Neural cell (in vitro differentiated cells): ENCODE data around the gene CXCR1. TPM values are rescaled to one million over a fixed set of nuclear protein-coding genes. Genes with fewer than 3 reads are reported as not detected.

Experiments
- H2AFZ ChIP-seq: fragments of 200-600, 300-800 bp; sonication (generic), shearing (Covaris generic); 2 replicates; pipeline ENCODE4 v1.6.0; 2014; ENCODE audit warnings: low read depth, mild to moderate bottlenecking, antibody characterized with exemption, low read length, moderate library complexity
- H3F3A ChIP-seq: fragments of 200-600 bp; shearing (Covaris generic); 2 replicates; pipeline ENCODE4 v1.6.1; 2016; ENCODE audit warnings: mild to moderate bottlenecking, moderate library complexity, mixed read lengths, antibody characterized with exemption, low read length; ENCODE audit not compliant: insufficient read depth, poor library complexity, severe bottlenecking
- H3K27ac ChIP-seq: fragments of 200-600, 300-800 bp; sonication (generic), shearing (Covaris generic); 2 replicates; pipeline ENCODE4 v1.5.1; 2014; ENCODE audit warnings: mild to moderate bottlenecking, low read length, moderate library complexity
- H3K27me3 ChIP-seq: fragments of 300-800, 200-600 bp; sonication (generic), shearing (Covaris generic); 2 replicates; pipeline ENCODE4 v1.6.0; 2014; ENCODE audit warnings: mild to moderate bottlenecking, low read depth, low read length, moderate library complexity; ENCODE audit not compliant: insufficient read depth
- H3K36me3 ChIP-seq: fragments of 300-800, 200-600 bp; sonication (generic), shearing (Covaris generic); 2 replicates; pipeline ENCODE4 v1.5.1; 2014; ENCODE audit warnings: mild to moderate bottlenecking, antibody characterized with exemption, low read length, moderate library complexity; ENCODE audit not compliant: insufficient read depth
- H3K4me2 ChIP-seq: fragments of 300-800, 200-600 bp; sonication (generic), shearing (Covaris generic); 2 replicates; pipeline ENCODE4 v1.6.0; 2014; ENCODE audit warnings: mild to moderate bottlenecking, low read length
- H3K4me3 ChIP-seq: fragments of 300-800, 200-600 bp; sonication (generic), shearing (Covaris generic); 2 replicates; pipeline ENCODE4 v1.5.1; 2014; ENCODE audit warnings: mild to moderate bottlenecking, low read length, moderate library complexity
- H3K79me2 ChIP-seq: fragments of 200-600 bp; shearing (Covaris generic); replicated peaks from 2 replicates; pipeline ENCODE4 v1.6.0; 2014; ENCODE audit warnings: mild to moderate bottlenecking, low read length, moderate library complexity; ENCODE audit not compliant: insufficient read depth
- H3K9ac ChIP-seq: fragments of 300-800, 200-600 bp; sonication (generic), shearing (Covaris generic); 2 replicates; pipeline ENCODE4 v1.6.1; 2016; ENCODE audit warnings: mild to moderate bottlenecking, low read length, mixed read lengths
- H3K9me2 ChIP-seq: fragments of 200-600 bp; shearing (Covaris generic); 2 replicates; pipeline ENCODE4 v1.6.1; 2016; ENCODE audit warnings: mild to moderate bottlenecking, low read length, mixed read lengths; ENCODE audit not compliant: insufficient read depth
- H3K9me3 ChIP-seq: fragments of 200-600, 300-800 bp; sonication (generic), shearing (Covaris generic); 2 replicates; pipeline ENCODE4 v1.6.1; 2016; ENCODE audit warnings: mild to moderate bottlenecking, mixed run types, low read length, moderate library complexity, mixed read lengths
- H4K20me1 ChIP-seq: fragments of 200-600 bp; shearing (Covaris generic); 2 replicates; pipeline ENCODE4 v1.6.1; 2016; ENCODE audit warnings: mild to moderate bottlenecking, mixed run types; ENCODE audit not compliant: insufficient read depth
- EP300 ChIP-seq: fragments of 450-650 bp; conservative IDR thresholded peaks from 2 replicates; pipeline ENCODE4 v1.6.1; 2014; ENCODE audit warnings: antibody characterized with exemption, mild to moderate bottlenecking, moderate library complexity; ENCODE audit not compliant: poor library complexity, severe bottlenecking
- EZH2 ChIP-seq: fragments of 200-600, 300-800 bp; shearing (Covaris generic), sonication (generic); IDR thresholded peaks from 2 replicates; pipeline ENCODE4 v1.6.1; 2014; ENCODE audit warnings: antibody characterized with exemption, low read length, borderline replicate concordance, mild to moderate bottlenecking; ENCODE audit not compliant: insufficient read depth, poor library complexity, severe bottlenecking
- MXI1 ChIP-seq: fragments of 450-650 bp; conservative IDR thresholded peaks from 2 replicates; pipeline ENCODE4 v1.6.1; 2014; ENCODE audit warnings: antibody characterized with exemption, mild to moderate bottlenecking; ENCODE audit not compliant: poor library complexity, severe bottlenecking
- POLR2AphosphoS5 ChIP-seq: IDR thresholded peaks from 2 replicates; pipeline ENCODE4 v1.6.1; 2012
- RAD21 ChIP-seq: fragments of 450-650 bp; conservative IDR thresholded peaks from 2 replicates; pipeline ENCODE4 v1.6.1; 2014; ENCODE audit warnings: antibody characterized with exemption, mild to moderate bottlenecking, moderate library complexity
- SMC3 ChIP-seq: fragments of 450-650 bp; conservative IDR thresholded peaks from 2 replicates; pipeline ENCODE4 v1.6.1; 2014; ENCODE audit warnings: antibody characterized with exemption, mild to moderate bottlenecking, moderate library complexity; ENCODE audit not compliant: poor library complexity
- TAF1 ChIP-seq: IDR thresholded peaks from 2 replicates; pipeline ENCODE4 v1.6.1; 2012; ENCODE audit warnings: low read depth
- polyA plus RNA-seq: library from polyadenylated mRNA; depleted of rRNA; stranded (reverse); fragments of >200 nt; gene quantifications from 2 replicates; pipeline ENCODE4 v1.2.3, GENCODE V29; 2014
- TF ChIP-seq, protein P1 (sequence below): IDR thresholded peaks from 2 replicates; pipeline ENCODE4 v1.6.1; 2012; ENCODE audit warnings: borderline replicate concordance
- TF ChIP-seq, protein P2 (sequence below): fragments of 450-650 bp; IDR thresholded peaks from 2 replicates; pipeline ENCODE4 v1.5.1; 2014; ENCODE audit warnings: antibody characterized with exemption, mild to moderate bottlenecking, moderate library complexity; ENCODE audit not compliant: poor library complexity, severe bottlenecking

The CXCR1 gene
- polyA plus RNA-seq, 1 donor from 2014 or later, result not detected

DNA sequence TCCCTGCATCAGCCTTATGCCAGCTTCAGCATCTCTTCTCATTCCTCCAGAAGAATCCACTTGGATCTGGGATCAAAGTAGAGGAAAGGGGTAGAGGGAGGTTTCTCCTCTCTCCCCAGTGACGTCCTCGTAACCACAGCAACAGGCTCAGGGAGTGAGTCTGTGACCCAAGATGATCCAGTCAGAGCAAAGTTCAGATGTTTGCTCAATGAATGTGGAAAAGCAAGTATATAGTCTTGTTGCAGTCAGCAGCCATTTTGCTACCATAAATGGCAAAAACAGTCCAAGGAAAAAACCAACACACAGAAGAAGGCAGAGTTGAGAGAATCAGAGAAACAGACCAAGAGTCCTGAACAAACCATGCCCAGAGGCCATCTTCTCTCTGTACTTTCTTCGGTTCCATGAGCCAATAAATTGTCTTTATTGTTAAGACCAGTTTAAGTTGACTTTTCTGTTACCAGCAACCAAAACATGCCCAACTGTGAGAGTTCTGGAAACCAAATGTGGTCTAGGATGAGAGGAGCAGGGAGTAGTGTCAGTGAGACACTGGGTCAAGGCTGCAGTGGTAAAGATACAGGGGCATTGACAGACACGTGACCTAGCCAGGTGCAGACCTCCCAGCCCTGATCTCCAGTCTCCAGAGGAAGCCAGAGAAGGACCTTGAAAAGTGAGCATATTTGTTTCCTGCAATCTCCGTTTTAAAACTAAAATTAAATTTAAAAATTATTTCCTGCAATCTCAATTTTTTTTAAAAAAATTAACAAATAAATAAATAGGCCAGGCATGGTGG, 3.2 kb upstream of the CXCR1 start:
- Histone ChIP-seq H3K27ac (no peak overlapping the region), H3K36me3 (no peaks in the 10 kb centered on the region), H4K20me1 (no peaks in the 10 kb centered on the region), H3K27me3 (no peaks in the 10 kb centered on the region), H3F3A (no peaks in the 10 kb centered on the region), H3K9ac (no peak overlapping the region), H3K4me3 (no peak overlapping the region), H3K4me2 (no peak overlapping the region), H3K9me2 (no peaks in the 10 kb centered on the region), H3K9me3 (no peaks in the 10 kb centered on the region), H3K79me2 (no peaks in the 10 kb centered on the region), H2AFZ (no peak overlapping the region)
- TF ChIP-seq RAD21, result no peak
- TF ChIP-seq, protein P1, sequence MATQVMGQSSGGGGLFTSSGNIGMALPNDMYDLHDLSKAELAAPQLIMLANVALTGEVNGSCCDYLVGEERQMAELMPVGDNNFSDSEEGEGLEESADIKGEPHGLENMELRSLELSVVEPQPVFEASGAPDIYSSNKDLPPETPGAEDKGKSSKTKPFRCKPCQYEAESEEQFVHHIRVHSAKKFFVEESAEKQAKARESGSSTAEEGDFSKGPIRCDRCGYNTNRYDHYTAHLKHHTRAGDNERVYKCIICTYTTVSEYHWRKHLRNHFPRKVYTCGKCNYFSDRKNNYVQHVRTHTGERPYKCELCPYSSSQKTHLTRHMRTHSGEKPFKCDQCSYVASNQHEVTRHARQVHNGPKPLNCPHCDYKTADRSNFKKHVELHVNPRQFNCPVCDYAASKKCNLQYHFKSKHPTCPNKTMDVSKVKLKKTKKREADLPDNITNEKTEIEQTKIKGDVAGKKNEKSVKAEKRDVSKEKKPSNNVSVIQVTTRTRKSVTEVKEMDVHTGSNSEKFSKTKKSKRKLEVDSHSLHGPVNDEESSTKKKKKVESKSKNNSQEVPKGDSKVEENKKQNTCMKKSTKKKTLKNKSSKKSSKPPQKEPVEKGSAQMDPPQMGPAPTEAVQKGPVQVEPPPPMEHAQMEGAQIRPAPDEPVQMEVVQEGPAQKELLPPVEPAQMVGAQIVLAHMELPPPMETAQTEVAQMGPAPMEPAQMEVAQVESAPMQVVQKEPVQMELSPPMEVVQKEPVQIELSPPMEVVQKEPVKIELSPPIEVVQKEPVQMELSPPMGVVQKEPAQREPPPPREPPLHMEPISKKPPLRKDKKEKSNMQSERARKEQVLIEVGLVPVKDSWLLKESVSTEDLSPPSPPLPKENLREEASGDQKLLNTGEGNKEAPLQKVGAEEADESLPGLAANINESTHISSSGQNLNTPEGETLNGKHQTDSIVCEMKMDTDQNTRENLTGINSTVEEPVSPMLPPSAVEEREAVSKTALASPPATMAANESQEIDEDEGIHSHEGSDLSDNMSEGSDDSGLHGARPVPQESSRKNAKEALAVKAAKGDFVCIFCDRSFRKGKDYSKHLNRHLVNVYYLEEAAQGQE, result no peak
- TF ChIP-seq TAF1, result no peak
- no peak for TF ChIP-seq EP300
- TF ChIP-seq, protein P2, sequence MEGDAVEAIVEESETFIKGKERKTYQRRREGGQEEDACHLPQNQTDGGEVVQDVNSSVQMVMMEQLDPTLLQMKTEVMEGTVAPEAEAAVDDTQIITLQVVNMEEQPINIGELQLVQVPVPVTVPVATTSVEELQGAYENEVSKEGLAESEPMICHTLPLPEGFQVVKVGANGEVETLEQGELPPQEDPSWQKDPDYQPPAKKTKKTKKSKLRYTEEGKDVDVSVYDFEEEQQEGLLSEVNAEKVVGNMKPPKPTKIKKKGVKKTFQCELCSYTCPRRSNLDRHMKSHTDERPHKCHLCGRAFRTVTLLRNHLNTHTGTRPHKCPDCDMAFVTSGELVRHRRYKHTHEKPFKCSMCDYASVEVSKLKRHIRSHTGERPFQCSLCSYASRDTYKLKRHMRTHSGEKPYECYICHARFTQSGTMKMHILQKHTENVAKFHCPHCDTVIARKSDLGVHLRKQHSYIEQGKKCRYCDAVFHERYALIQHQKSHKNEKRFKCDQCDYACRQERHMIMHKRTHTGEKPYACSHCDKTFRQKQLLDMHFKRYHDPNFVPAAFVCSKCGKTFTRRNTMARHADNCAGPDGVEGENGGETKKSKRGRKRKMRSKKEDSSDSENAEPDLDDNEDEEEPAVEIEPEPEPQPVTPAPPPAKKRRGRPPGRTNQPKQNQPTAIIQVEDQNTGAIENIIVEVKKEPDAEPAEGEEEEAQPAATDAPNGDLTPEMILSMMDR, result no peak
- TF ChIP-seq POLR2AphosphoS5, result no peak
- no peak for TF ChIP-seq SMC3
- TF ChIP-seq EZH2, result no peak
- no peak for TF ChIP-seq MXI1

DNA sequence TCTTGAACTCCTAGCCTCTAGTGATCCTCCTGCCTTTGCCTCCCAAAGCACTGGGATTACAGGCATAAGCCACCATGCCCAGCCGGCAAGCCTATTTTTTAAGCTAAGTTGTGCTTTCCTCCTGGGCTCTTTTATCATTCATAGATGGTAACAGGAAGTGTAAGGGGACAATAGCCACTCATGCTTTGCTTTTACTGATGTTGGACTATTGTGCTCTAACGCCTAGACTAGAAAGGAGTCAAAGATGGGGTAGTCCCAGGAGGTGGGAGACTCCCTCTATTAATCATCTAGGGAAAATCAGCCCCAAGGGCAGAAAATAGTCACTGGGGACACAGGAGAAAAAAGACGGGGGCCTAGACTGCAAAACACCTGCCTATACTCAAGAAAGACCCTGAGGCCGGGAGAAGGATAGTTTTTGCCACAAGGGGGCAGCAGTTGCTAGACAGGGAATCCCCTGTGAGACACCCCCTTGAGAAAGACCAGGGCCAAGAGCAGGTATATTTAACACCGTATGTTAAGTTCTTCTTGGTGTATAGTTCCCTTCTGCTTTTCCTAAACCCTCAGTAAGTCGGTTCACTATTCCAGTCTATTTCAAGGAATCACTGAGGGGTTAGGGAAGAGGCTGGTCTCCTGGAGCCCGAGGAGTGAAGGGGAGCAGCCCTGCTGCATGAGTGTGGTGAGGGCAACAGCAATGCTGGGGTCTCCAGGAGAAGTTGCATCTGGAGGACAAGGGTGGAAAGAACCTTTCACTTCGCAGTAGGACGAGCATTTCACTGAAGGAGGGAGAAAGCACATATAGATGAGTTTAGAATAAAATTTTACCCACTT, 2.1 kb upstream of the CXCR1 start:
- Histone ChIP-seq H3K36me3 (no peaks in the 10 kb centered on the region), H3K9ac (no peak overlapping the region), H3K27me3 (no peaks in the 10 kb centered on the region), H3K4me3 (no peak overlapping the region), H3K27ac (no peak overlapping the region), H2AFZ (no peak overlapping the region), H4K20me1 (no peaks in the 10 kb centered on the region), H3K79me2 (no peaks in the 10 kb centered on the region), H3K9me2 (no peaks in the 10 kb centered on the region), H3K9me3 (no peaks in the 10 kb centered on the region), H3K4me2 (no peak overlapping the region), H3F3A (no peaks in the 10 kb centered on the region)
- TF ChIP-seq MXI1 (no peak), SMC3 (no peak), EZH2 (no peak), EP300 (no peak), POLR2AphosphoS5 (no peak), TAF1 (no peak), RAD21 (no peak)
- TF ChIP-seq, protein P2, result no peak
- TF ChIP-seq, protein P1, result no peak
